Activated CD8-positive, alpha-beta memory T cell treated with anti-CD3 and anti-CD28 coated beads, Interleukin-2, amount 50 U/mL, for 24 hours (primary cell): ENCODE results near the gene PLA1A.
"Not testable (repeated sequence)": the region's sequence is repeated elsewhere in the genome, so short reads cannot be mapped to it uniquely, and the experiment has no call there.

Source experiments
- DNase-seq: peaks from one replicate; pipeline ENCODE4 v3.0.0-alpha.2; 2020; ENCODE audit errors: extremely low read depth

The PLA1A gene

GRCh38 chr3:119579366-119580066 lies 18.2 kb upstream of the PLA1A start, which contains the start of gene ADPRH:
TSS of gene ADPRH (plus strand) at chr3:119579492. CDS start at chr3:119582170, 2,678 bp downstream.
- no peak for DNase-seq

- no peak for DNase-seq
Observed at GRCh38 chr3:119580067-119580760, 17.5 kb upstream of the PLA1A start.

DNA sequence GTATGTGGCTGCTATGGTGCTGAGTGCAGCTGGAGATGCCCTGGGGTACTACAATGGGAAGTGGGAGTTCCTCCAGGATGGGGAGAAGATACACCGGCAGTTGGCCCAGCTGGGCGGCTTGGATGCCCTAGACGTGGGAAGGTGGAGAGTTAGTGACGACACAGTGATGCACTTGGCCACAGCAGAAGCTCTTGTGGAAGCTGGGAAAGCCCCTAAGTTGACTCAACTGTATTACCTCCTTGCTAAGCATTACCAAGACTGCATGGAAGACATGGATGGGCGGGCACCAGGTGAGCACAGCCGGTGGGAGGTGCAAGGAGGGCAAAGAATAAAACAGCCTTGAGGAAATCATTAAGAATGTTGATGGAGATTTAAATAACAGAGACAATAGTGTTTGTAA lies 15.5 kb upstream of the PLA1A start:
- no peak for DNase-seq

DNA sequence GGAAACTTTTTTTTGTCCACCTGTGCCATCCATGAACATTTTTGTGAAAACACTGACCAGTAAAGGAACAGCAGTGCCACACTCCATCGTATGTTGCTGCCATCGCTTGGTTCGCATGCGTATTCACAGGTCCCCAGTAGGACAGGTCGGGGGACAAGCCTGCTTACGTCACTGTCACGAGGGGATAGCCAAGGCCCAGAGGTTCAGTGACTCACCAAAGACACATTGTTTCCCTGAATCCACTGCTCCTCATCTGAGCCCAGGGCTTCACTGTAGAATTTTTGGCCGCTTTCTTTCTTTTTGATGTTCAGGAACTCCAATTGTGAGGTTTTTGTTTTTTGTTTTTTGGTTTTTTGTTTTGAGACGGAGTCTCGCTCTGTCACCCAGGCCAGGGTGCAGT lies 12.5 kb upstream of the PLA1A start:
- DNase-seq = no peak

GRCh38 chr3:119585856-119586570 lies 11.7 kb upstream of the PLA1A start:
- no peak for DNase-seq

GRCh38 chr3:119586733-119587172 lies 10.9 kb upstream of the PLA1A start:
- DNase-seq = no peak

GRCh38 chr3:119588112-119588511 lies 9.6 kb upstream of the PLA1A start:
- no peak for DNase-seq

DNA sequence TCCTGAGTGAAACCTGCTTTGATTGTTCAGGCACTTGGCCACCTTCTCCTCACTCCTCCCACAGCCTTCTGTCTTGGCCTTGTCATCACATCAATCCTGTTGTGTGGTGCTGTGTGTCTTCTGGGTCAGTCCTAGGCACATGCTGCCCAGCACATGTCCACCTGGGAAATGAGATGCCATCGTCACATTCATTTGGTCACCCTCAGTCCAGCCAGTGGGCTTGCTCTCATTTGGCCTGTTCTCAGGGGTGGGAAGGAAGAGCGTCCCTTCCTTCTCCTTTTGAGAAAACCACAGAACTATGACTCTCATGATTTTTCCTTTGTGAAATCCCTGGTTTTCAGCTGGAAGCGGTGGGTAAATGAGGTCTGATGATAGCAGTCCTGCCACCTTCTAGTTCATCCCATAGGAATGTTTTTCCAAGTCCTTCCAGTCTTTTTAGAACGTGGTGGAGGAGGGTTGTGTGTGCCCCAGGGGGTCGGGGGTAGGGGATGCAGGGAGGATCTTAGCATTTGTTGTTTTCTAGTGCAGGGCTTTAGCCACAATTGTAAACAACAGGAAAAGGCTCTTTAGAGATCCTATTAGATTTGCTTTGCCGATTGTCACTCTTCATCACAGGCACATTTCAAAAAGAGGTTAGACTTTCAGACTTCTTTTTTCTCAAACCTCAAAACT lies 8.4 kb upstream of the PLA1A start:
- DNase-seq = no peak

GRCh38 chr3:119590706-119591105 lies 7.0 kb upstream of the PLA1A start:
- DNase-seq = no peak

DNA sequence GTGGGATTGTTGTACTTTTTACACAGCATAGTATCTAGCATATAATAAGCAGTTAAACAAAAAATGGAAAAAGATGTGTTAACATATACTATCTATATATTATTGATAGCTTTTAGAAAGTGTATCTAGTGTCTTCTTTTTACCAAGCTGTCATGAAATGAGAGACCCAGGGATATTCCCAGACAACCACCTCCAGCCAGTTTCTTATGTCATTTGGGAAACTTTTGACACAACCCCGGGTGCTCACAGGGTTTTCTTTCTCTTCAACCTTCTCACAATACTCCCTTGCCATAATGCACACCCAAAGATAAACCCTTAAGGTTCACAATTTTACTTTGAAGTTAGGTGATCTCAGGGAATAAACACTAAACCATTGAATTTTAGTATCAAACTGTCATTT lies 4.8 kb upstream of the PLA1A start:
- DNase-seq = no peak

- DNase-seq = no peak
Observed at GRCh38 chr3:119594066-119594465, 3.6 kb upstream of the PLA1A start.

GRCh38 chr3:119594929-119595328 lies 2.8 kb upstream of the PLA1A start:
- not testable (repeated sequence) for DNase-seq

DNA sequence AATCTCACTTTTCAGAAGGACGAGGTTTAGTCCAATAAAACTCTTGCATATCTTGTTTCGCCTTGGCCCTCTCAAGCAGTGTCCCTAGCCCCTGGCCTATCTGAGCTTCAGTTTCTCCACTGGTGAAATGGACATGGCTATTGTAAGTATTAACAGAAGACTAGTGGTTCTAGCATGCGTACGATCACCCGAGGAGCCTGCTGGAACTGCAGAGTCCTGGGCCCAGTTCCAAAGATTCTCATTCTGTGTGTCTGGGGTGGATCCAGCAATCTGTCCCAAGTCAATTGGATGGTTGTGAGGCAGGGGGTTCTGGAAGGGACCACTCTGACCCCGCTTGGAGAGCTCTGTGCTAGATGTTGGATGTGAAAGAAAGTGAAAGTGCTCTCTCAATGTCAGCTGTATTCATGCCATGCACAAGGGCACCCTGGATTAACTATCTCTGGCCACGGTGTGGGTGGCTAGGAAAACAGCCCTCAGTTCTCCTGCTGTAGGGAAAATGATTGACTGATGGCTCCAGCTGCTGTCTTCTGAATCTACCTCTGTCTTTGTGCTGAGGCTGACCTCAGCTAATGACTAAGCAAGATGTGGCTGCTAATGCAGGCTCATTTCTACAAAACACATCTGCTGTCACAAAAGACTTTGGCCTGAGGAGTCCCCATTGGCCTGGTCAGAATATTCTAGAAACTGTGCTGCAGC lies 1.9 kb upstream of the PLA1A start:
- no peak for DNase-seq

- no peak for DNase-seq
Observed at GRCh38 chr3:119596398-119596797, 1.3 kb upstream of the PLA1A start.

GRCh38 chr3:119598410-119599098 lies 869 bp downstream of the PLA1A start:
- DNase-seq = no peak

DNA sequence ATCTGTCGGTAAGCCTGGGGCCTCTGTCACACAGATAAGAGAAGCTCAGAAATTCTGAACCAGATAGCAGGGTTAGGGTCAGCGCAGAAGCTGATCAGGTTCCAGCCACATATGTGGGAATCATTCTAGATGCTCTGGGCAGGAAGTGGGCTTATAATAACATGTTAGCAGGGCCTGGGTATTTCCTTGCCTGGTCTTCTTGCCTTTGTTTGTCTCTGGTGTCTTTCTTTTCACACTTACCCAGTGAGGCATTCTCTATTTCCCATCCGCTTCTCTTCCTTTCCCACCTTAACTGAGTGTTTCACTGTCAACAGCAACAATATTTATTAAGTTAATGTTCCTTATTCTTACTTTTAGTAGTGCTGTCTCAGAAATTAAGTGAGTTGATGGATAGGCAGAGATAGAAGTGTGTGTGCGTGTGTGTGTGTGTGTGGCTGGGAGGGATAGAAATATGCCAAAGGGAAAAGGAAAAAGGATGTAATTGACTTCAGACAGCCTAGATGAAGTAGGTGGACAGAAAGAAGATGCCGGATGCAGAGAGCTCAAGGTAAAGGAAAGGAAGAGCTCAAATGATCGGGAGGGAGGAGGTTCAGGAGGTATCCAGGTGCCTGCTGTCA lies 2.0 kb downstream of the PLA1A start:
- DNase-seq = no peak

DNA sequence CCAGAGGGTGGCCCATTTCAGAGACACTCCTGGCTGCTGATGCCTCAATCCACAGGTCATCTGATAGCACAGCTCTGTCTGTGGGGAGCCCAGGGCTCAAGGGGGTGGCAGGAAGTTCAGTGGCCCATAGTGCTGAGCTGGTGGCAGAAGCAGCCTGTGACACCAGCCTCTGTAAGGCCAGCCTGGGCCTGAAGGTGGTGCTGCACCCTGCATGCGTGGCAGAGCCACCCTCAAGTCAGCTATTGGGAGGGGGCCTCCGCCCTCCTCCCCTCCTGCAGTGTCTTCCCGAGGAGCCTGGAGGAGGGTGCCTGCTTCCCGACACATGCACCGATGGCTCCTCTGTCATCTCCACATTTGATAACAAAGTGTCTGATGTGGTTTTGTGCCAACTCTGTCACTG lies 3.0 kb downstream of the PLA1A start:
- DNase-seq = no peak

GRCh38 chr3:119601154-119601553 lies 3.5 kb downstream of the PLA1A start:
- DNase-seq = no peak

DNA sequence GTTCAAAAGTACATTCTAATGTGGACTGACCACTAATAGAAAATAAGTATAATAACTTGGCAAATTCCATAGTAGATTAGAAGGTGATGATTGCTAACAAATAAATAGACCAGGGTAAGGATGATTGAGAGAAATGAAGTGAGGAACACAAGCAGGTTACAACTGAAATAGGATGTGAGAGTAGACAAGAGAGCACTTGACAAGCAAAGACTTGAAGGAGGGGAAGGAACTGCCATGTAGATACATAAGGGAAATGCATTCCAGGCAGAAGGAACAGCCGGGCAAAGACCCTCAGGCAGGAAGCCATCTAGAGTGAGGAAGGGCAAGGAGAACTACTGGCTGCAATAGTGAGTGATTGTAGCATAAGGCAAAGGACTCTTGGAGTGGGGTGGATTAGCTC lies 5.0 kb downstream of the PLA1A start:
- no peak for DNase-seq

GRCh38 chr3:119604878-119605277 lies 7.2 kb downstream of the PLA1A start:
- DNase-seq = no peak
